GM18861 (cell line): Measurements from ENCODE around the gene GPR137C.

Experiments used
- ATAC-seq: cut with Tn5 transposase; IDR thresholded peaks from one replicate; pipeline ENCODE4 v1.9.1; 2021; ENCODE audit not compliant: unreplicated experiment

Gene GPR137C

GRCh38 chr14:52663850-52664249, 111.2 kb downstream of the GPR137C start:
- no peak for ATAC-seq

- no peak for ATAC-seq
These were observed 126.0 kb downstream of the GPR137C start for GRCh38 chr14:52678591-52678990.

GRCh38 chr14:52683985-52684520, 131.4 kb downstream of the GPR137C start:
- ATAC-seq: no peak

- no peak for ATAC-seq
These were observed 133.5 kb downstream of the GPR137C start for GRCh38 chr14:52686176-52686575.
